ENCODE data around the gene MGAT5.

Gene MGAT5

DNA sequence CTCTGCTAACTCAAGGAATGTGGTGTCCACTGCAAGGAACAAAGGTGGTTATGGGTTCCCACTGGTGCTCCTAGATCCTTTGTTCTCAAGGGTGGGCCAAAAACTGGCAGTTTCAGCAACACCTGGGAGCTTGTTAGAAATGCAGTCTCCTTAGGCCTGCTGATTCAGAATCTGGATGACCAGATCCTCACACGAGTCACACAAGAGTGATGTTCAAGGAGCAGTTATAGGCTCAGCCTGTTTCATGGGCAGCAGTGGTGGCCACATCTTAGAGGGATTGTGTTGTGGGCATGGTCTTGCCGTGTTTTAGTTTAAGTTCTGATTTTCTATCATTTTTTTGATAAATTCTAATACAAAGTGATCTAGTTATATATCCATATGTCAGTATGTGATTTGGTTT is 28.7 kb upstream of the MGAT5 start:
- Mint-ChIP-seq H3K4me3 (no peak overlapping the region), H3K27me3 (no peaks in the 10 kb centered on the region), H3K27ac (no peak overlapping the region), H3K9me3 (peaks cover 0 to 26% of the 10 kb centered on the region in 2 donors), H3K4me1 (peaks cover 56% of the 10 kb centered on the region)
- DNase-seq (no peak), ATAC-seq (no peak)

DNA sequence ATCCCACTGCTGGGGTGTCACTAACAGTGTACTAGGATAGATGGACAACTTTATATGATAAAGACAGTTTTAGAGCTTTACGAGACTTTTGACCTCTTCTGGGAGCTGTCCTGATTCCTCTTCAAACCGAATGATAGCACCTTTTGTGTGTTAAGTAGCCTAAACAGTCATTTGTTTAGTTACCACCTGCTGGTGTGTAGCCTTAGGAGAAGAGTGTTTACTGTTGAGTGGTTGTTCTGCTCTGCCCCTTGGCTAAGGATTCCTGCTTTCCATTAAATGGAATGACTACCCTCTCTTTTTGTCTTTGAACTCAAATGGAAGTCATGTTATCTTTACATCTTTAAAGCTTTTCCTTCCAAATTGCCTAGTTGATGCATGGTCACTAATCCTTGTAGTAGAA is 28.0 kb upstream of the MGAT5 start:
- H3K4me3 Mint-ChIP-seq, result no peak overlapping the region
- DNase-seq, result no peak
- H3K27ac Mint-ChIP-seq, result no peak overlapping the region
- H3K27me3 Mint-ChIP-seq, result no peaks in the 10 kb centered on the region
- ATAC-seq, result no peak
- H3K4me1 Mint-ChIP-seq, result peaks cover 52% of the 10 kb centered on the region
- peaks cover 0 to 26% of the 10 kb centered on the region in 2 donors for H3K9me3 Mint-ChIP-seq

DNA sequence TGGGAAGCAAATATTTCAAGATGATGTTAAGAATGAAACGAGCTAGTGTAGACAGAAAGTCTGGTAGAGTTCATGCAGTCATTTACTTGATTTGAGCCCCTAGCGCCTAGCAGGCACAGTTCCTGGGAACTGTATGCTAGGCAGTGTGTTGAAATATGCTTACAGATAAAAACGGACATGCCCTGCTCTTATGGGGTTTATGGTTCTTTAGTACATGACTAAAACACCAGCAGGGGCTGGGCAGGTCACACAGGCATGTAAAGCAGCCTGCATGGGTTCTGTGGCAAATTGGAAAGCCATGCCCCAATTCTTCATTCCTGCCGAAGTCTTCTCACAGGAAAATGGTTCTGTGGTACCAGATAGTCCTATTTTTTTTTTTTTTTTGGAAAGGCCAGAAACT is 27.3 kb upstream of the MGAT5 start:
- DNase-seq, result no peak
- no peak for ATAC-seq
- Mint-ChIP-seq H3K9me3 (peaks cover 0 to 27% of the 10 kb centered on the region in 2 donors), H3K4me3 (no peak overlapping the region), H3K27ac (no peak overlapping the region), H3K27me3 (no peaks in the 10 kb centered on the region), H3K4me1 (peaks cover 53% of the 10 kb centered on the region)

DNA sequence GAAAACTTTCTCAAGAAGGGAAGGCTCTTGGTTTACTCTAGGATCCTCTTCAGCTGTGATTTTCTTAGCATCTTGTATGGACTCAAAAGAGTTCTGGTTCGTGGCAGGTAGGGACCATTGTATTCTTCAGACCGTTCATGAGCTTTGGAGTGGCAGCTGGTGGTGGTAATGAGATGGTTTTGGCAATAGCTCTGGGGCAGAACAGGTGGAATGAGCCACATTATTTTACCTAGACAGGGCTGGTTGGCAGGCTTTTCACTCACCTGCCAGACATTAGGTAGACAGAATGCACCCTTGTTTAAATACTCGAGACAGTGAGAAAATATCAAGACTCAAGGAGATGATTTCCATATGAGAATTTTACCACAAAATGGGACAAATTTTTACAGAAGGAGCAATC is 26.2 kb upstream of the MGAT5 start:
- peaks cover 5 to 33% of the 10 kb centered on the region in 2 donors for H3K9me3 Mint-ChIP-seq
- H3K4me3 Mint-ChIP-seq, result no peak overlapping the region
- H3K27me3 Mint-ChIP-seq, result no peaks in the 10 kb centered on the region
- no peak for ATAC-seq
- peaks cover 64% of the 10 kb centered on the region for H3K4me1 Mint-ChIP-seq
- H3K27ac Mint-ChIP-seq, result no peak overlapping the region
- DNase-seq, result no peak

DNA sequence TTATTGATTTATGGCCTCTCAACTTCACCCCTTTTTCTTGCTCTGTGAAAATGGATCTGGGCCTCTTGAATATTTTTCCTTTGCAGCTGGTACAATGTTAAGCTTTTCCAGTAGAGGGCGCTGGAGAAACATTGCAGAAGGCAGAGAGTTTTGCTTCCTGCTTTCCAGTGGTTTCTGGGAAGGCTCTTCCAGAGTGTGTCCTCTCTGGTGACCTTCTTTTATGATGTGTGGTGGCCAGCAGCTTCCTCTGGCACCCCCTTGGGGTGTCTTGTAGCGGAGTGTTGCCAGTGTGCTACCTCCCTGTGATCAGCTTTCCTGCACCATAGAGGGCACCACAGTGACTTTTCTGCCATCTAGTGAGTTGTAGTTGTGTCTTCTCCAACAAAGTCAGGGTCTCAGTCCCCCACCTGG is 25.4 kb upstream of the MGAT5 start:
- Mint-ChIP-seq H3K4me1 (peaks cover 72% of the 10 kb centered on the region), H3K27ac (no peak overlapping the region), H3K4me3 (no peak overlapping the region), H3K27me3 (no peaks in the 10 kb centered on the region), H3K9me3 (peaks cover 5 to 33% of the 10 kb centered on the region in 2 donors)
- no peak for ATAC-seq
- no peak for DNase-seq

DNA sequence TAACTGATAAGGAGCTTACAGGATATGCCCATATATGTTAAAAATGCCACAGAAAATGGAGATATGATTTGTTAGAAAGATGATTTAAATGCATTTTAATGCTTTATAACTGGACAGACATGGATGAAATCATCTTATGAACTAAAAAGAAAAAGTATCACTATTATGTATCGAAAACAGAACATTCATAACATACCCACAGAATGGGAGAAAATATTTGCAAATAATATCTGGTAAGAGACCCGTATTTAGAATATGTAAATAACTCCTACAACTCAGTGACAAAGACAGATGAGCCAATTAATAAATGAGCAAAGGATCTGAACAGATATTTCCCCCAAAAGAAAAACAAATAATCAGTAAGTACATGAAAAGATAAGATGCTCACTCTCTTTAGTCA is 24.3 kb upstream of the MGAT5 start:
- Mint-ChIP-seq H3K9me3 (peaks cover 5 to 33% of the 10 kb centered on the region in 2 donors), H3K27me3 (no peaks in the 10 kb centered on the region), H3K4me1 (peaks cover 74% of the 10 kb centered on the region), H3K27ac (peak overlapping the region in 1 of 2 donors; percentile 78), H3K4me3 (no peak overlapping the region)
- ATAC-seq, result no peak
- no peak for DNase-seq

DNA sequence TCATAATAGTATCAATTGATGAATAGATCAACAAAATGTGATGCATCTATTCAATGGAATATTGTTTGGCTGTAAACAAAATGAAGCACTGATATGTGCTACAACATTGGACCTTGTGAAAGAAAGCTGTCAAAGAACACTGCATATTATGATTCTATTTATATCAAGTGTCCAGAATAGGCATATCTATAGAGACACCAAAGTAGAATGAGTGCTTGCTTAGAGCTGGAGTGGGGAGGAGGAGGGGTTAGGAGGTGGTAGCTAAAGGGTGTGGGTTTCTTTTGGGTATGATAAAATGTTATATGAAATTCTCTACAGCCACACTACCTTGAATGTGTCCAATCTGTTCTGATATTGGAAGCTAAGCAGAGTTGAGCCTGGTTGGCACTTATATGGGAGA is 23.0 kb upstream of the MGAT5 start:
- peaks cover 77% of the 10 kb centered on the region for H3K4me1 Mint-ChIP-seq
- H3K27ac Mint-ChIP-seq, result no peak overlapping the region
- DNase-seq, result no peak
- no peak overlapping the region for H3K4me3 Mint-ChIP-seq
- H3K9me3 Mint-ChIP-seq, result peaks cover 5 to 33% of the 10 kb centered on the region in 2 donors
- ATAC-seq, result no peak
- H3K27me3 Mint-ChIP-seq, result no peaks in the 10 kb centered on the region

DNA sequence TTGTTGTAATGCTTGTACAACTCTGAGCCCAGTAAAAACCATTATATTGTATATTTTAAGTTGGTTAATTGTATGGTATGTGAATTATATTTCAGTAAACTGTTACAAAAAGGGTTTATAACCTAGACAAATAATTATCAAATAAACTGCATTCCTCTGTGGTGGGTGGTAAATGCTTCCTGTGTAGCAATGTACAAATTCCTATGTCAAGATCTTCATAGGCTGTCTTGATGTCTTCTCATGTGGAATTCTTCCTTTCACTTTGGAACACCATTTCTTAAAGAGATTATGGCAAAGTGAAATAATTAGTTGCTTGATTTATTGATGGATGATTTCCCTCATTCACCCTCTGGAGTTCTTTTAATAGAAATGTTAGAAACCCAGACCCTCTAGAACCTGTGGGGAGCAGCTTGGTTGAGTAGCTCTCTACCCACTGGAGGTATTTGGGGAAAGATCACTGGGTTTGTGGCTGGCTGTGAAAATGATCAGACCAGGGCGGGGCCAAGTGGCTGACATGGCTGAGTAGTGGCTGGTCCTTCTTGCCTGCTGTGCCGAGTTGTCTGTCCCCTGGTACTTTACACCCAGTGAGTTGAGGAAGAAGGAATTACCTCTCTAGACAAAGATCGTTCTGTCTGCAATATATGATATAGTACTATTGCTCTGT is 22.4 kb upstream of the MGAT5 start:
- Mint-ChIP-seq H3K27ac (peak overlapping the region in 1 of 2 donors; percentile 65), H3K4me1 (peaks cover 77% of the 10 kb centered on the region), H3K4me3 (peak overlapping the region in 1 of 2 donors; percentile 44), H3K27me3 (no peaks in the 10 kb centered on the region), H3K9me3 (peaks cover 5 to 33% of the 10 kb centered on the region in 2 donors)
- DNase-seq (no peak), ATAC-seq (no peak)

DNA sequence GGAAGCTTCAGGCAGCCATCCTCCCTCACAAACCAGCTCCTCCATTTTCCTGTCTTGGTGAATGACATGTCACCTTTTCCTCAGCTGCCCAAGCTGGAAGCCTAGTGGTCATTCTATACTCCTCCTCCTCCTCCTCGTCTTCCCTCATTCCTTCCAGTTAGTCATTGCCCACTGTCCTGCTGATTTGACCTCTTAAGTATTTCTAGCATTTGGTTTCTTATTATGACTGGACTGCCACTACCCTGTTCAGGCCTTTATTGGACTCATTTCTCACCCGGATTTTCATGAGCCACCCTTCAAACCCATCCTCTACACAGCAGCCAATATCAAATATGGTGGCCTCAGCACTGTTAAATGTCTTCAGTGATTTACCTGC is 21.9 kb upstream of the MGAT5 start:
- Mint-ChIP-seq H3K9me3 (peaks cover 5 to 33% of the 10 kb centered on the region in 2 donors), H3K27ac (peak overlapping the region; percentile 62 to 69), H3K27me3 (no peaks in the 10 kb centered on the region), H3K4me3 (peak overlapping the region; percentile 14 to 44), H3K4me1 (peaks cover 81% of the 10 kb centered on the region)
- ATAC-seq (peak; percentile 34), DNase-seq (no peak)

DNA sequence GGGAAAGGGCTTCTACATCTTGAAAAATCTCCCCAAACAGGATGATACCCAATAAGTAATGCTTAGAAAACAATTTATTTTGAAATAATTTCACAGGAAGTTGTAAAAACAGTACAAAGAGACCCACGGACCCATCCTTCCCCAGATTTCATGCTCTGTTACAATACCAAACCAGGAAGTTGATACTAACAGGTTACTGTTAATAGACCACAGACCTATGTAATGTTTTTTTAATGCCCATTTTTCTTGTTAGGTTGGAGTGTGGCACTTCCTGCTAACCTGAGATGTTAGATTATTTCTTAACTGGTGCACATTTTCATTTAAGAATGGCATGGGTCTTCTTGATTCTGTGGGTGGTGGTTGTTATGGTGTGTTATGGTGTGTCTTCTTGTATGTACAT is 21.4 kb upstream of the MGAT5 start:
- H3K4me3 Mint-ChIP-seq, result peak overlapping the region; percentile 31 to 59
- DNase-seq (no peak), ATAC-seq (peak; percentile 66)
- H3K27ac Mint-ChIP-seq, result peak overlapping the region; percentile 66 to 69
- peaks cover 5 to 30% of the 10 kb centered on the region in 2 donors for H3K9me3 Mint-ChIP-seq
- H3K4me1 Mint-ChIP-seq, result peaks cover 82% of the 10 kb centered on the region
- H3K27me3 Mint-ChIP-seq, result no peaks in the 10 kb centered on the region

DNA sequence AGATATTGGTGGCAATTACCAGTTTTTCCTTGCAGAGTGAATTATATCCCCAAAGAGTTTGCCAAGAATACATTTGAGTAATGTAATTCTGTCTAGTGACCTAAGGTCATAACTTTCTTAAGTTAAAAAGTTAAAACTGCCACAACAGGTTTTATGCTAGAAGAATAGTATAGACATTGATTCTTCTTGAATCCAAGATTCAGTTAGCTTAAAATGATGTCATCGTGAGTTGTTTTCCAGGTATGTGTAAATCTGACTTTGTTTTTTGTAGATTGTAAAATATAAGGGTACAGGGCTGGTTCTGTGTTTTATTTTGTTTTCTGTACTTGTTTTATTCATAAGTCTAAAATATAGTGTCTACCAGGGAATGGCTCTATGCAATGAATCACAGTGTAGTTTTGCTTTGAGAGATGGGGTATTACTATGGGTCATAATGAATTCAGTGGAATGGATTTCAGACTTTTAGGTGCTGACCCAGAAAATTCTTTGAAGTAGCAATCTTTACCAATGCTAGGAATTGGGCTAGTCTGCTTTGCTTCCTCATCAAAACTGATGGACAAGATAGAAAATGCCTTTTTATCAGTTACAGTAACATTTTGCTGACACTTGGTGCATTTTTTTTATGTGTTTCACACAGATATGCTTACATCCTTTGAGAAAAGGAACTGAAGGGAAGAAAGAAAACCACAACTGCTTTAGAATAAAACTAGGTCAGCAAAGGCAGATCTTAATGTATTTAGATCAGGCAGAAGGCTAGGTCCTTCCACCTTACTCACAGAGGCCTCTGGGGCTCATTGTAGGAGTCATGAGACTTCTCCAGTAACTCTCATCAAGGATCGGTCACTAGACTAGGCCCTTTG is 20.8 kb upstream of the MGAT5 start:
- peak overlapping the region in 1 of 2 donors; percentile 42 for H3K27ac Mint-ChIP-seq
- H3K27me3 Mint-ChIP-seq, result no peaks in the 10 kb centered on the region
- ATAC-seq (peak; percentile 77), DNase-seq (no peak)
- H3K4me3 Mint-ChIP-seq, result peak overlapping the region; percentile 31 to 59
- peaks cover 5 to 24% of the 10 kb centered on the region in 2 donors for H3K9me3 Mint-ChIP-seq
- peaks cover 76% of the 10 kb centered on the region for H3K4me1 Mint-ChIP-seq

DNA sequence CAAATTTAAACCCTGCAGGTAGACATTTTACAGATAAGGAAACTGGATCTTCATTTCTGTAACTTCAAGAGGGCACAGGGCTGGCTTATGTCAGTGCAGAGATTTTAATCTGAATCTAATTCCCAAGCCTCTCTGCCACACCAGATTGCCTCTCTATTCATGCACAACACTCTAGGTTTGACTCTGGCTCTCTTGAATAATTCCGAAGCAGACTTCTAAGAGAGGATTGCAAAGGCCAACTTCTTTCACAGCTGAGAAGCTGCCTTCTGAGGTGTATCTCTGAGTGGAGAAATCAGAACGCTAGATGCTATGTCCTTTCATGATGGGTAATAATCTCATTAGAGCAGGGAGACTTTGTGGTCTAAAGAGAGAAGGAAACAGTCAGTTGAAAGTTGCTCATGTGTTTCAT is 20.1 kb upstream of the MGAT5 start:
- Mint-ChIP-seq H3K9me3 (peaks cover 5 to 19% of the 10 kb centered on the region in 2 donors), H3K4me1 (peaks cover 74% of the 10 kb centered on the region), H3K27me3 (no peaks in the 10 kb centered on the region), H3K4me3 (peak overlapping the region; percentile 4 to 31), H3K27ac (peak overlapping the region in 1 of 2 donors; percentile 74)
- DNase-seq, result no peak
- peak; percentile 9 for ATAC-seq

DNA sequence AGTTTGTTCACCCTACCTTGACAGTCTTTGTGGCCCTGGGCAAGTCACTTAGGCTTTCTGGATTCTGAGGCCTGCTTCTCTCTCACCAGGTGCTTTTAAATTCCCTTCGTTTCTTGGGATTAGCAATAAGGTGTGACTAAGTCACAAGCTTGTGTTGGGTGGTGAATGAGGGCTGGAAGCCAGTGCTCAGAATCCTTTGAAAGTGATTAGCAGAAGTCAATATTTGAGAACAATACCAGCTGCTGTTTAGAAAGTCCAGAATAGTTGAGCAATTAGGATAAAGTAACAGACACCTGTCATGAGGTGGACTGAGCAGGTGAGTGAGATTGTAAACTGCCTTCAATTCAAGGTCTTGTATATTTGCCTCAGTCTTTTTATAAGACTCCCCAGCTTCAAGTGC is 19.3 kb upstream of the MGAT5 start:
- Mint-ChIP-seq H3K4me1 (peaks cover 79% of the 10 kb centered on the region), H3K27me3 (no peaks in the 10 kb centered on the region), H3K9me3 (peaks cover 5 to 13% of the 10 kb centered on the region in 2 donors), H3K27ac (no peak overlapping the region), H3K4me3 (no peak overlapping the region)
- DNase-seq, result no peak
- no peak for ATAC-seq

DNA sequence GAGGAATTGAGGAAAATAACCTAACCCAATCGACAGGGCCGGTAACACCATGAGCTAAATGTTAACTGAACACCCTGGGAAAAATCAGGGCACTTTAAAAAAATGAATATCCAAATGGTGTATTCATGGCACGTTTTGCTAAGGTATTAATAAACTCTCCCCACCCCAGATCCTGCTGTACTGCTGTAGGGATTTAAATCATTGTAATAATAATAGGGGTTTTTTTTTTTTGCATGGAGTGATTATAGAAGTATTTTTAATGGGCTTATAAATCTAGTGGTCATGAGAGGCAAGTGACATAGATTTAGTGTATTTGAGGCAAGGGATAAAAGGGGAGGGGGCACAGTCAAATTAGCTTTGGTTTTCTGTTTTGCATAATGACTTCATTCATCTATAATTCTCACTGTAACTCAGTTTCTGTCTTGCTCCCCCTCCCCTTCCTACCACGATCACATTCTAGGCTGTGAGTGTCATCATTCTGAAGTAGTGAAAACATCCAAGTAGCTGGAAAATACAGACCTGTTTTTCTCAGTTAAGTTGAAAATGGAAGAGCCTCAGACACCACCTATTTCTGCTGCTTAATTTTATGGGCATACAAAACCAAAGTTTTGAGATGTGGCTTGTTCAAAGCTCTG is 18.2 kb upstream of the MGAT5 start:
- H3K4me3 Mint-ChIP-seq, result no peak overlapping the region

DNA sequence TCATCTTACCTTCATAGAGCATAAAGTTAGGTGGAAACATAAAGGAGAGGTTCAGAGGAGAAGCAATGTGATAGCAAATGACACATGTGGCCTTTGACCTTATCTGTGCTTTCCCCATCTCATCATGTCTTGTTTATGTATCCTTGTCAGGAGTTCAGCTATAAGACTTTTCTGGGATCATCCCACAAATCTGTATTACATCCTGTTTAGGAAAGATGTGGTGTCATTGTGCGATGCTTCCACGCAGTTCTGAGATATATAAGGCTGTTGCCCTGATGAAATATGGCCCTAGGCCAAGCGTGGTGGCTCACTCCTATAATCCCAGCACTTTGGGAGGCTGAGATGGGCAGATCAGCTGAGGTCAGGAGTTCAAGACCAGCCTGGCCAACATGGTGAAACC is 15.5 kb upstream of the MGAT5 start:
- no peak overlapping the region for H3K4me3 Mint-ChIP-seq
- ATAC-seq (no peak), DNase-seq (no peak)
- H3K9me3 Mint-ChIP-seq, result no peaks in the 10 kb centered on the region
- H3K4me1 Mint-ChIP-seq, result peaks cover 55% of the 10 kb centered on the region
- no peaks in the 10 kb centered on the region for H3K27me3 Mint-ChIP-seq
- peak overlapping the region in 1 of 2 donors; percentile 54 for H3K27ac Mint-ChIP-seq

More for the DNA sequence above, 18.2 kb upstream of the MGAT5 start:
- peaks cover 81% of the 10 kb centered on the region for H3K4me1 Mint-ChIP-seq
- no peak for ATAC-seq
- DNase-seq, result no peak
- peaks cover 5 to 7% of the 10 kb centered on the region in 2 donors for H3K9me3 Mint-ChIP-seq
- H3K27me3 Mint-ChIP-seq, result no peaks in the 10 kb centered on the region
- H3K27ac Mint-ChIP-seq, result no peak overlapping the region

DNA sequence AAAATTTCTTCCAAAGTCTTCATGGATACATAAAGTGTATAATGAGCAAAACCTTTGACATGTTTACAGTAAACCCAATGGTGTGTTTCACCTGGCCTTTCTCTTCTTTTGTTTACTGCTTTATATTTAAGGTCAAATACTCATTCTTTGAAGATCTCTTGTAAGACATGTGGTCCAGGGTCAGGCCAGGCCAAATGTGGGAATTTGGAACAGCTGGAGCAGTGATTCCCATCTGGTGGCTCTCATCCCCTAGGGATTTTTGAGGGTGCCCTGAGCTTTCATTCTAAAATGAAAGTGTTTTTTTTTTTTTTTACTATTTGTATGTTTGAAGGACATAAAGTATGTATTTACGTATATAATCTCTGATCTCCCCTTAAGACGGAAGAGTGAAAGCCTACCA is 13.8 kb upstream of the MGAT5 start:
- DNase-seq (no peak), ATAC-seq (no peak)
- H3K4me1 Mint-ChIP-seq, result peaks cover 53% of the 10 kb centered on the region
- no peak overlapping the region for H3K27ac Mint-ChIP-seq
- no peaks in the 10 kb centered on the region for H3K27me3 Mint-ChIP-seq
- H3K9me3 Mint-ChIP-seq, result no peaks in the 10 kb centered on the region
- H3K4me3 Mint-ChIP-seq, result no peak overlapping the region

Measured in stimulated activated naive CD8-positive, alpha-beta T cell treated with anti-CD3 and anti-CD28 coated beads, Interleukin-15, amount 100 ng/mL, for 72 hours (primary cell).